ENCODE results near the gene DENND1C. TPM values are rescaled to one million over a fixed set of nuclear protein-coding genes. Genes with fewer than 3 reads are reported as not detected.
A peak's percentile ranks its signal among the peaks of the same experiment; 100 is the strongest.

DENND1C gene
- total RNA-seq, 1 donor from 2014 or later, result 1.5 TPM

DNA sequence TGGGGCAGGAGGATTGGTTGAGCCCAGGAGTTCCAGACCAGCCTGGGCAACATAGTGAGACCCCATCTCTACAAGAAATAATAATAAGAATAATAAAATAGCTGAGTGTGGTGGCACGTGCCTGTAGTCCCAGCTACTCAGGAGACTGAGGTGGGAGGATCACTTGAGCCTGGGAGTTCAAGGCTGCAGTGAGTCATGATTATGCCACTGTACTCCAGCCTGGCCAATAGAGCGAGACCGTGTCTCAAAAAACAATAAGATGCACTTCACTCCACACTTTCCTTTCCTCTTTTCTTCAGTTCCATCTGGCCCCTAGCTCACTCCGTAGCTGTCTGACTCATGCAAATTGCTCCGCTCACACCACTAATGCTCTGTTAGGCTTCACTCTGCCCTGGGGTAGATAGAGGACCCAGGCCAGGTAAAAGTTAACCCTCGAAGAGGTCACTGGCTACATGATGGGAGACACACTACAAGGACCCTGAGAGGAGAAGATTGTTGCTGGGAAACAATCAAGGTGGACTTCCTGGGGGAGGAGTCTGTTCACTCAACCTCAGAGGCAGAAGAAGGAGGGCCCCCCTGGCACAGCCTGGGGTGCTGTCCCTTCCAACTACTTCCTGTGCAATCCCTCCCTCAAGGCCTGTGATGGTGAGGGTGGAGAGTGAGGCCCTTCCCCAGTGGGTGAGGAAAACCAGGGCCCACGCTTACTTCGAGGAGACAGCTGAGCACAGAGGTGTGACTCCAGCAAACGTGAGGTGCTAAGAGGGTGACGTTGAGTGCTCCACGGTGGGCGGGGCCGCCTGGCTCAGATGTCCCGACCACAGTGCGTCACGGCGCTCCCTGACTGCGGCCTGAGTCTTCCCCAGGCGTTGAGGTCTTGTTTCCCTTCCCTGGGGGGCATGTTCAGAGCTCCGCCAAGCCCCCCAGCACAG lies 40.4 kb upstream of the DENND1C start:
- DNase-seq (ENCODE audit: low spot score), result no peak
- Mint-ChIP-seq H3K9me3 (ENCODE audit: unreplicated experiment) (no peaks in the 10 kb centered on the region), H3K36me3 (ENCODE audit: low read depth, unreplicated experiment) (peaks cover 9% of the 10 kb centered on the region), H3K4me1 (ENCODE audit: unreplicated experiment) (peaks cover 13% of the 10 kb centered on the region), H3K4me3 (ENCODE audit: unreplicated experiment) (no peak overlapping the region), H3K27me3 (ENCODE audit: unreplicated experiment) (peaks cover 6% of the 10 kb centered on the region), H3K27ac (ENCODE audit: unreplicated experiment) (no peak overlapping the region)
- TF ChIP-seq, protein P1, sequence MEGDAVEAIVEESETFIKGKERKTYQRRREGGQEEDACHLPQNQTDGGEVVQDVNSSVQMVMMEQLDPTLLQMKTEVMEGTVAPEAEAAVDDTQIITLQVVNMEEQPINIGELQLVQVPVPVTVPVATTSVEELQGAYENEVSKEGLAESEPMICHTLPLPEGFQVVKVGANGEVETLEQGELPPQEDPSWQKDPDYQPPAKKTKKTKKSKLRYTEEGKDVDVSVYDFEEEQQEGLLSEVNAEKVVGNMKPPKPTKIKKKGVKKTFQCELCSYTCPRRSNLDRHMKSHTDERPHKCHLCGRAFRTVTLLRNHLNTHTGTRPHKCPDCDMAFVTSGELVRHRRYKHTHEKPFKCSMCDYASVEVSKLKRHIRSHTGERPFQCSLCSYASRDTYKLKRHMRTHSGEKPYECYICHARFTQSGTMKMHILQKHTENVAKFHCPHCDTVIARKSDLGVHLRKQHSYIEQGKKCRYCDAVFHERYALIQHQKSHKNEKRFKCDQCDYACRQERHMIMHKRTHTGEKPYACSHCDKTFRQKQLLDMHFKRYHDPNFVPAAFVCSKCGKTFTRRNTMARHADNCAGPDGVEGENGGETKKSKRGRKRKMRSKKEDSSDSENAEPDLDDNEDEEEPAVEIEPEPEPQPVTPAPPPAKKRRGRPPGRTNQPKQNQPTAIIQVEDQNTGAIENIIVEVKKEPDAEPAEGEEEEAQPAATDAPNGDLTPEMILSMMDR (IDR thresholded peaks at IDR 0.05; ENCODE audit: unreplicated experiment), result no peak

DNA sequence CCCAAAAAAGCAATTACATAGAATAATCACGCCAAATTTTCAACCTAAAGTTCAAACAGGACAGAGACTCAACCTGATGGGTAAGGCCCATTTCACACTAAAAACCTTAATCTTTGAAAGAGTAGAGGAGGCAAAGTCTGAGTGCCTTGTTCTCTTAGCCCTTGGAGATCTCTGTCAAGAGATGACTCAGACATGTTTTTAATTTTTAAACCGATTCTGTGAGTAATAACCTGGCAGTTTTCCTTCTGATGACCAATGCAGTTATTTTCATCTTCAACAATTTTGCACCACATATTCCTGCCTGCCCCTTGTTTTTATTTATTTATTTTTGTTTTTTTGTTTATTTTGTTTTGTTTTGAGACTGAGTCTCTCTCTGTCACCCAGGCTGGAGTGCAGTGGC lies 37.7 kb upstream of the DENND1C start:
- DNase-seq (ENCODE audit: low spot score), result no peak
- Mint-ChIP-seq H3K4me3 (ENCODE audit: unreplicated experiment) (no peak overlapping the region), H3K4me1 (ENCODE audit: unreplicated experiment) (peaks cover 19% of the 10 kb centered on the region), H3K36me3 (ENCODE audit: low read depth, unreplicated experiment) (peaks cover 9% of the 10 kb centered on the region), H3K27me3 (ENCODE audit: unreplicated experiment) (peaks cover 8% of the 10 kb centered on the region), H3K9me3 (ENCODE audit: unreplicated experiment) (no peaks in the 10 kb centered on the region), H3K27ac (ENCODE audit: unreplicated experiment) (no peak overlapping the region)
- TF ChIP-seq, protein P1 (IDR thresholded peaks at IDR 0.05; ENCODE audit: unreplicated experiment), result no peak

DNA sequence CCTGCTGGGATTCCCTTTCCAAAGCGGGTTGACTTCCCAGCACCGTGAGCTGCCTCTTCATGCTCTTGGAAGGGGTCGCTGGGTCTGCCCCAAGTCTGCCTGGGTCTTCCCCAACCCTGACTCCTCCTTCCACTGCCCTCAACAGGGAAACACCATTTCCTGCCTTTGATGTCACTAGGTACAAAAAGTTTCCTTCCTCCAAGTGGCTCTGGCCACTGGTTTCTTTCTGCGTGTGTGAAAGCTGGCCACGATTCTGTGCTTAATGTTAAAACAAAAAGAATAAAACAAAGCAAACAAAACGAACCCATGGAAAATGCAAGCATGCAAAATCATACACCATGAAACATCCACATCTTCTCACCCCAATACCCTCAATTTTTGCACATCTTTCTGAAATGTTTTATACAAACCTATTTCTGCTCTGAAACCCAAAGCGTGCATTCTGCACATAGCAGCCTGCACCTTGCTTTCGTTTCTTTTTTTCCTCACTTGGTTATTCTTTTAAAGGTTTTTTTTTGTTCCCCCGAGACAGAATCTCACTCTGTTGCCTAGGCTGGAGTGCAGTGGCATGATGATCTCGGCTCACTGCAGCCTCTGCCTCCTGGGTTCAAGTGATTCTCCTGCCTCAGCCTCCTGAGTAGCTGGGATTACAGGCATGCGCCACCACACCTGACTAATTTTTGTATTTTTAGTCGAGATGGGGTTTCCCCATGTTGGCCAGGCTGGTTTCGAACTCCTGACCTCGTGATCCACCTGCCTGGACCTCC lies 36.7 kb upstream of the DENND1C start:
- no peaks in the 10 kb centered on the region for H3K9me3 Mint-ChIP-seq (ENCODE audit: unreplicated experiment)
- TF ChIP-seq, protein P1 (IDR thresholded peaks at IDR 0.05; ENCODE audit: unreplicated experiment), result no peak
- H3K27ac Mint-ChIP-seq (ENCODE audit: unreplicated experiment), result peak overlapping the region; percentile 12
- peak overlapping the region; percentile 12 for H3K4me3 Mint-ChIP-seq (ENCODE audit: unreplicated experiment)
- peaks cover 19% of the 10 kb centered on the region for H3K4me1 Mint-ChIP-seq (ENCODE audit: unreplicated experiment)
- H3K36me3 Mint-ChIP-seq (ENCODE audit: low read depth, unreplicated experiment), result peaks cover 9% of the 10 kb centered on the region
- no peak for DNase-seq (ENCODE audit: low spot score)
- H3K27me3 Mint-ChIP-seq (ENCODE audit: unreplicated experiment), result peaks cover 8% of the 10 kb centered on the region

DNA sequence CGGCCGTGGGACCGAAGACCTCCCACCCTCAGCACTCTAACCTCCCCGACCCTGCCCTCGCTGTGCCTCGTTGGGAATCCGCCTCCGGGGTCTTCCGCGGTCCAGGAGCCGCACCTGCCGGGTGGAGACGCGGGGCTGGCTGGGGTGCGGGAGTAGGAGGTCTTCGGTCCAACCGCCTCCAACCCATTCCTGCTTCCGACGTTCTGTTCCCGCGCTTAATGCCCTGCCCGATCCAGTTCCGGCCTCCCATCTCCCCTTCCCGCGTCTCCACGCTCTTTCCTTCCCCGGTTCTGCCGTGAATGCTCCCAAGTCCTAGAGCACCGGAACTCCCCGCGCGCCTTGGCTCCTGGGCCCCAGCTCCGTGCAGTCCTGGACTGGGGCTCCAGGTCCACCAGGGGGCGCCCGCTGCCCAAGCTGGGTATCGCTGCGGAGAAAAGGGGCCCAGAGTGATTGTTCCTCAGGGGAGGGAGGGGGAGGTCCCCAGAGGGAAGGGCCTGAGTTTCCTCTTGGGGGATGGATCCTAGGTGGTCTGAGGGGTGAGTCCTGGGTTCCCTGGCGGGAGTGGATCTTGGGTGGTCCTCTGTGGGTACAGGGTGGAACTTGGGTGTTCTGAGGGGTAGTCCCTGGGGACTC lies 35.2 kb upstream of the DENND1C start:
- Mint-ChIP-seq H3K27me3 (ENCODE audit: unreplicated experiment) (peaks cover 8% of the 10 kb centered on the region), H3K4me1 (ENCODE audit: unreplicated experiment) (peaks cover 19% of the 10 kb centered on the region), H3K36me3 (ENCODE audit: low read depth, unreplicated experiment) (peaks cover 9% of the 10 kb centered on the region), H3K27ac (ENCODE audit: unreplicated experiment) (peak overlapping the region; percentile 72), H3K4me3 (ENCODE audit: unreplicated experiment) (peak overlapping the region; percentile 94), H3K9me3 (ENCODE audit: unreplicated experiment) (no peaks in the 10 kb centered on the region)
- TF ChIP-seq, protein P1 (IDR thresholded peaks at IDR 0.05; ENCODE audit: unreplicated experiment), result peak; percentile 91
- peak; percentile 94 for DNase-seq (ENCODE audit: low spot score)
